HG02678 (cell line): ENCODE measurements around the gene TTC34.
"Not testable (repeated sequence)": the region's sequence is repeated elsewhere in the genome, so short reads cannot be mapped to it uniquely, and the experiment has no call there.

Source experiments
- ATAC-seq: cut with Tn5 transposase; IDR thresholded peaks from one replicate; pipeline ENCODE4 v1.9.1; 2021; ENCODE audit warnings: mild to moderate bottlenecking, moderate library complexity; ENCODE audit not compliant: unreplicated experiment

Gene TTC34

DNA sequence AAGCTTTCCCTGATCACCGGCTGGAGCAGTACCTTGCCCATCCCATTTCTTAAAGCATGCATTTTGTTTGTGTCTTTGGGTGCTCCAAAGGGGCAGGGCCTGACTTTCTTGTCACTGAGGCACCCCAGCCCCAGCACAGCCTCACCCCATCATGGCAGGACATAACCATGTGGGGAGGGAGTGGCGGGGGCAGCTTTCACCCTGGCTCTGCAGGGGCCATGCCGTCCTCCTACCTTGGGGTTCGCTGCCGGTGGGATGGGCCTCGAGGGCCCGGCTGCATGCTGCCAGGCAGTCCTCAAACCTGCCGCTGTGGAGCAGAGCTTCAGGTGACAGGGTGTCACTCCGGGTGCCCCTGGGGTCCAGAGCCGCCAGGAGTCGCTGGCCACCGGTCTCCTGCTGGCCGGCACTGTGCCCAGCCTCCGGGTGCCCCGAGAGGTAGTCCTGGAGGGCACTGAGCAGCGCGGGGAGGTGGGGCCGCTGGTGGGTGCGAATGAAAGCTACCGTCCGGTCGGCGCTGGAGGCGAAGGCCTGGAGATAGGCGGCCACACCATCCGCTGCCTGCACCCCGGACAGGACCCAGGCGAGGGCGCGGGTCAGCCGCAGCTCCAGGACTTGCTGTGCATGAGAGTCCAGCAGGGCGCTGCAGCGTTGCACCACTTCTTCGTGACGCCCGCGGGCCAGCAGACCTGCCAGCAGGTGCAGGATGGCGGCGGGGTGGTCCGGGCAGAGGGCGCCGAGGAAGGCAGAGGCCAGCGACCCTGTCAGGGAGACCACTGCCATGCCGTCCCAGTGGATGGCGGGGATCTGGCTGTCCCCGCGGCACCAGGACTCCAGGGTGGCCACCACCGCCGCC, 1.5 kb downstream of the TTC34 start:
- no peak for ATAC-seq

DNA sequence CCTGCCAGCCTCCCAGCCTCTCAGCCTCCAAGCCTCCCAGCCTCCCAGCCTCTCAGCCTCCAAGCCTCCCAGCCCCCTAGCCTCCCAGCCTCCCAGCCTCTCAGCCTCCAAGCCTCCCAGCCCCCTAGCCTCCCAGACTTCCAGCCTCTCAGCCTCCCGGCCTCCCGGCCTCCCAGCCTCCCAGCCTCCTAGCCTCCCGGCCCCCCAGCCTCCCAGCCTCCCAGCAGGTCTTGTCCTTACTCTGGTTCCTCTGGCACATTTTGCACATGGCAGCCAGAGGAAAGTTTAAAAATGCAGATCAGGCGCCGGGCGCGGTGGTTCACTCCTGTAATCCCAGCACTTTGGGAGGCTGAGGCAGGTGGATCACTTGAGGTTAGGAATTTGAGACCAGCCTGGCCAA, 2.5 kb downstream of the TTC34 start:
- not testable (repeated sequence) for ATAC-seq

DNA sequence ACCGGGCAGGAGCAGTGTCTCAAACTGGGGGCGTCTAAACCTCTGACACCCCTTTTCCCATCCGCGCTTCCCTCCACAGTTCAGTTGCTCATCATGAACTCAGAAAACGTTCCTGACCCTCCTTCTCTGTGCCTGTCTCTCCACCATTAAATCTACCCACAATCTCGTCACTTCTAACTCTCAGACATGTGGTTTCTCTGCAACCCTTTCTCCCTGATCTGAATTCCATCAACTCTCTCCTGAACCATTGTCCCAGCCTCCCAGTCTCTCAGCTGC, 3.8 kb downstream of the TTC34 start:
- ATAC-seq, result no peak

DNA sequence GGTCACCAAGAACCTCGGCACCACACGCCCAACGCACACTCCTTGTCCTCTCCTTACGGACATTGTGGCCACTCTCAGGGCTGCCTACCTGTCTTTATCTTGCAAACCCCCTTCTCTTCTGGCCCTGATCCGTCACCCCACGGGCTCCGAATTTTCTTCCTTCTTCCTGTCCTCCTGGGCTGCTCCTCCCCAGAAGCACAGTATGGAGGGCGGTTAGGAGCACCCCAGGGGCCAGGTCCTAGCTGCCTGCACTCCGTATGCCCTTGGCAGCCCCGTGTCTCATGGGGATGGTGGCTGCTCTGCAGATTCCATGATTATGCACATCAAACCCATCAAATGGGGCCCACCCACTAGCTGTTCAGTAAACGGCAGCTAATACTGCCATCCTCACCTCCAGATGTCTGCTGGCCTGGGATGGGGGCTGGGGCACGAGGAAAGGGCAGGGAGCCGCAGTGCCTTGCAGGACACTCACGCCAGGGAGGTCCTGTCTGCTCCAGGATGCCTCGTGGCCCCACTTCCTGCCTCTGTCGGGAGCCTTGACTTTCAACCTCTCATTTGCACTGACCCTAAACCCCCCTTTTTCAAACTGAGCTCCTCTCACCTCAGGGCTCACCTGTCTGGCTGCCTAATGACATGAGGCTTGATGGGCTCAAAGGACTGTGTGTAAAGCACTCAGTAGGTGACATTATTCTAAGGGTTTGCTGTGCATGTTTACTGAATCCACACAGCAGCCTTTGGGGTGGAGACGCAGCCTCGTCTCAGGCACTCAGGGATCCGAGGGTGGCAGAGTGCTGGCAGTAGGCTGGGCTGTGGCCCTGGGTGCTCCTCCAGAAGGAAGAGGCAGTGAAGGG, 4.4 kb downstream of the TTC34 start:
- ATAC-seq, result no peak

DNA sequence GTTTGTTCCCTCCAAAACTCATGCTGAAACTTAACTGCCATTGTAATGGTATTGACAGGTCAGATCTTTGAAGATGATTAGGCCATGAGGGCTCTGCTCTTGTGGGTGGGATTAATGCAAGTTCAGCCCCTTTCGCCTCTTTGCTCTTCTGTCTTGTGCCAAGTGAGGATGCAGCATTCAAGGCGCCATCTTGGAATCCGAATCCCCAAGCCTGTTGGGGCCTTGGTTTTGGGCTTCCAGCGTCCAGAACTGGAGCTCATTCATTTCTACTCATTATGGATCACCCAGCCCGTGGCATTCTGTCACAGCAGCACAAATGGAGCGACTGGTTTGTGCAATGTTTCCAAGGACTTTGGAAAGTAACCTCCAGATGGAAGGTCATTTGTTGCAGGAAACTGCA, 5.6 kb downstream of the TTC34 start:
- no peak for ATAC-seq

DNA sequence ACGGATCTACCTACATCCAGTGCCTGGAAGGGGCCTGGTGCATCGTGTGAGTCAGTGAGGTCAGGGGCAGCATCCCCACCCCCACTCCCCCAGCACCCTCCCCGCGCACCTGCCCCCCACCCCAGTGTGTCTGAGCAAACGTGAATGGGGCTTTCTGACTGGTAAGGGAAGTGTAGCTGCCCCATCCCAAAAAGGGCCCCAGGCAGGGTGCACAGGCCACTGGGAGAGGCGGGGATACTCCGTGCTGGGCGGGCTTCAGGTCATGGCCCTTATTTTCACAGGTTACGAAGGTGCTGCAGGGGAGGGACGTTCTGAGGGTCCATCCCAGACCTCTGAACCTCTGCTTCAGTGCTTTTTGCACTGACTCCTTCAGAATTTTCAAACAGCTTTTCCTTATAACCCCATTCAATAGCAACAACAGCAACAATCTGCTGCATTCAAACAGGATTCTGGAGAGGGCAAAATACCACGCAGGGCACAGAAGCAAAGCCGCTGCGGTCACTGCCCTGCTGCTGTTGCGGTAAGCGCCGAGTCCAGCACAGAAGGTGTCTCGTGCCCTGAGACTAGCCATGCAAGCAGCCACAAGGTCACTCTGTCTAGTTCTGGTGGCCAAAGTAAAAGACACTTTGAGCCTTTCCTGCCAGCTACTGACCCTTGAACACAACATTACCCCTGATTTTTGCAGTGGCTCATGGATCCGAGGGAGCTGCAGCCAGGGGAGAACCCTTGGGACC, 10.3 kb downstream of the TTC34 start:
- ATAC-seq, result no peak

DNA sequence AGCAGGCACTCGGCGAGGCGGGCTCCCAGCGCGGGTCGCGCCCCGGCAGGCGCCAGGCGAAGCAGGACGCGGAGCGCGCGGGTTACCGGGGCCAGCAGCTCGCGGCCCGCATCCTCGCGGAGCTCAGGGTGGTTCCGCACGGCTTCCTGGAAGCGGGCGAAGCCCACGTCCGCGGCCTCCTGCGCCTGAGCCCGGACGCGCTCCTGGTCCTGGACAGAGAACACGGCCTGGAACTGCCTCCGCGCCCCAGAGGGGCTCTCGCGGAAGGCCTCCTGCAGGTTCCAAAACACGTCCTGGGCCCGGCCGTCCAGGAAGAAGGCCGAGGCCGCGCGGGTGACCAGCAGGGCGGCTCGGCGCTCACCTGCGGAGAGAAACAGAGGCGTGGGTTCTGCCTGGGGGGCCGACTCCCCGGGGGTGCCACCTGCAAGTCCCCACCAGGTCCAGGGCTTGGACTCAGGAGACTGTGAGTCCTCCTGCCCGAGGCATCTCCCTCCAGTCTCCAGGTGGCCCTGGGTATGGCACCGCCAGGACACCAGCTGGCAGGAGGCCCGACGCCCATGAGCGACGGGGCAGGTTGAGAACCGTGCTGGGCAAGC, 11.4 kb downstream of the TTC34 start:
- ATAC-seq, result no peak

DNA sequence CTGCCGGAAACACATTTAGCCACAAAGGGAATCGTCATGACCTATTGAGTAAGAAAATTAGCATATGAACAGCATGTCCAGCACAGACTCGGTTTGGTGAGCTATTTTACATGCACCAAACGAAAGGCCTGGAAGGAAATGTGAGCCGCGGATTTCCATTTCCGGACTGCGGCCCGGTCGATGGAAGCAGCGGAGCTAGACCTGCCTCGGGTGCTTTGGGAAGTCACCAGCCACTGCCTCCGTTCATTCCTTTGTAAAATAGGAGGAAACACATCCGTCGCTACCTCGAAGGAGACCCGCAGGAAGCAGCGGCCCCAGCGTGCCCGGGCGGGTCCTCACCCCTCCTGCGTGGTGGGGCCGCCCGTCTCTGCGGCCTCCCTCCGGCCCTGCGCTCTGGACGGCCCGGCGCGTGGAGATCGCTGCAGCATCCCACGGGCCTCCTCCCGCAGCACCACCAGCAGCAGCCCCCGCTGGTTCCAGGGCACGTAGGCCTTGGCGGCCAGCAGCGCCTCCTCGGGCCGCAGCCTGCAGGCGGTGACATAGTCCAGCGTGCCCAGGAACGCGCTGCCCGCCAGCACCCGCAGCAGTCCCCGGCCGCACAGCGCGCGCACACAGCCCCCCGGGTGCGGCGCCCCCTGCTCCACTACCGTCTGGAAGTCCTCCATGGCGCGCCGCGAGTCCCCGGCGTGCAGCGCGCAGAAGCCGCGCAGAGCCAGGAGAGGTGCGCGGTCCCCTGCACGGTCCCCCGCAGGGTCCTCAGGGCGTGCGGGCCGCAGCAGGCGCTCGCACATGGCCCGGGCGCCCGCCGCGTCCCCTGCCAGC, 12.1 kb downstream of the TTC34 start:
- no peak for ATAC-seq

DNA sequence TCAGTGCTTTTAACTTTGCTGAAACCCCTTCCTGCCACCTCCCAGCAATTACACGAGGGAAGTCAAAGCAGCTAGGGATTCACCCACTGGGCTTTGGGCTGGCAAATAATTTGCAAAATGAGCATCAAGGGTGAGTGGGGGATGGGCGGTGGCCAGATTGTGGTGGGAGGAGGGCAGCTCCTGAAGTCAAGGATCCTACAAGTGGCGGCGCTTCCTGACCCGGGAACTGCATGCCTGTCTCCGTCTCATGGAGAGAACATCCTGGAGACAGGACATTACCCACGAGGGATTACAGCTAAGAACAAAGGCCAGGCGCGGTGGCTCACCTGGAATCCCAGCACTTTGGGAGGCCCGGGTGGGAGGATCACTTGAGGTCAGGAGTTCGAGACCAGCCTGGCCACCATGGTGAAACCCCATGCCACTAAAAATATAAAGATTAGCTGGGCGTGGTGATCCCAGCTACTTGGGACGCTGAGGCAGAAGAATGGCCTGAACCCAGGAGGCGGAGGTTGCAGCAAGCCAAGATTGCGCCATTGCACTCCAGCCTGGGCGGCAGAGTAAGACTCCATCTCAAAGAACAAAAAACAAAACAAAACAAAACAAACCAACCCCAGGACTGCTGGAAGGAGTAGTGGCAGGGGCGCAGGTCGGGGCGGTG, 12.9 kb downstream of the TTC34 start:
- ATAC-seq, result no peak

DNA sequence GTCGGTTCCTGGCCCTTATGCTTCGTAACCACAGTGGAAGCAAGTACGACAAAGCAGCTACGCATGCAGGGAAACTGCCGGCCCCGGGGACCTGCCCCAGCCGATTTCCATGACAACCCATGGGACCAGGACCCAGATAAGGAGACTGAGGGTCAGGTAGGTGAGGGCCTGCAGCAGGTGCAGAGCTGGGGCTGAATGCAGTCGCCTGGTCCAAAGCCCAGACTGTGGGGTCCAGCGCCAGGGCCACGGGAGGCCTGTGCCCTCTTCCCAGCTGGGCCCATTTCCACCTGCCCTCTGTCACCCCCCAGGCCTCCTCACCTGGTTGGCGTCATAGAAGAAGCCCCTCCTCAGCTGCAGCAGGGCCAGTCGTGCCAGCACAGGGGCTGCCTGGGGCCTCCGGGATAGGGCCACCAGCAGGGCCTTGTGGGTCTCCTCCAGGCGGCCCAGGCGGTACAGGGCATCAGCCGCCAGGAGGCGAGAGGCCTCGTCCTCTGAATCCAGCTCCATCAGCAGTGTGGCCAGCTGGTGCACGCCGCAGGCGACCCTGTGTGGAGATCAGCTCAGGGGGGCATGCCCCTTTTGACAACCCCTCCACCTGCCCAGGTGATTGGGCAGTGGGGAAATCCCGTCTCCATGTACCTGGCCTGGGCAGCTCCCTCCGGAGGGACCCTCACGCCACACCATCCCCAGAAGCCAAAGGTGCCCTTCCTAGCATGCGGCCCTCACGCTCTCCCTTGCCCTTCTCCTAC, 14.2 kb downstream of the TTC34 start:
- ATAC-seq, result no peak

DNA sequence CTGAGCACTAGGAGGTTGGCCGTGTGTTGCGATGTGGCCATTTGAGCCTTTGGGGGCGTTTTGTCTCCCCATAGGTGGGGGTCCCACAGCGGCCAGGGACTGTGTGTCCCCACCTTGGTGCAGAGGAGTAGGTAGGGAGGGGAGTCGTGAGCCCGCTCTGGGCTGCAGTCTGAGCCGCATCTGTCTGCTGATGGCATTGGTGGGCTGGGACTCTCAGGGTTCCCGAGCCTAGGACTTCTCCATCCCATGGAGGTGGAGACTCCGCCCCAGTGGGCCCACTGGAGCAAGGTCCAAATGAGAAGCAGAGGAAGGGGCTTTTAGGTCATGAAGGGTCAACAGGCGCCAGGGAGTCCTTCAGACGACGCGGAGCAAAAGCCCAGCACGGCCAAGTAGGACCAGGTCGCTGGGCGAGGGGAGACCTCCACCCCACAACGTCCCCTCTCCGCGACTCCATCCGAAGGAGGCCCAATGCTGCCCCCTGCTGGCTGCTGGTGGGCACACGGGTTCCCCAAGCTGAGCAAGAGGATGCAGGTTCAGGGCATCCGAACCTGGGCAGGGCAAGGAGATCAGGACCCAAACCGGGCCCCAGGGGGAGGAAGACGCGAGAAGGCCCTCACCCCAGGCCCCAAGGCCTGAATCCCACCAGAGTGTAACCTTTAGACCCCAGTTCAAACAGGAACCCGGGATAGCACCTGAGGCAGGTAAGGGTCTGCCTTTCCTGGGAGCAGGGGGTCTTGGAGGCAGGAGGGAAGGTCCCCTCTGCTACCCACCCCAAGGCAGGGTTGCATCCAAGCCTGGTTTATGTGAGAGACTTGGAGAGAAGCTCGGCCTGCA, 14.9 kb downstream of the TTC34 start:
- no peak for ATAC-seq

DNA sequence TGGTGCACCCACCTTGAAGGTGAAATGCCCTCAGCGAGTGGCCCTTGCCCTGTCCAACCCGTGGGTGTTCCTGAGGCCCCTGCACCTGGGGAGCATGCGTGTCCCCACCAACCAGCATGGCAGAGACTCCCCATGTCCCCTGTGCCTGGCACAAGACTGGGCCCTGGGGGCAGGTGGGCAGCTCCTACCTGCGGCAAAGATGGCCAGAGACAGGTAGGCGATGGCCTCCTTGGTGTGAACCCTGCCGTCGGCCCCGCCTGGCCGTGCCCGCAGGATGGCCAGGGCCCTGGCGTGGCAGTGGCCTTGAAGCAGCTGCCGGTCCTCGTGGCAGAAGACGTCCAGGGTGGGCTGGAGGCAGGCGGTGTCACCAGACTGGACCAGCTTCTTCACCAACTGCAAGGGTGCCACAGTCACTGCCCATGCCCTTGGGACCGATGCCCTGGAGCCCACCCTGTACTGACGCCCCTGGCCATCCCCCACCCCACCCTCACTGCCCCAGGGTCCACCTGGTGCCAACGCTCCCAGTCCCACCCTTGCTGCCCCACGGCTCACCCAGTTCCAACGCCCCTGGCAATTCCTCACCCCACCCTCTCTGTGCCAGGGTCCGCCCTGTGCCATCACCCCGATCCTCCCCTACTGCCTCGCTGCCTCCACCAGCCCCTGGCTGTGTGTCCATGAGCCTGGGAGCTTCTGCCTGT, 15.7 kb downstream of the TTC34 start:
- ATAC-seq, result no peak

DNA sequence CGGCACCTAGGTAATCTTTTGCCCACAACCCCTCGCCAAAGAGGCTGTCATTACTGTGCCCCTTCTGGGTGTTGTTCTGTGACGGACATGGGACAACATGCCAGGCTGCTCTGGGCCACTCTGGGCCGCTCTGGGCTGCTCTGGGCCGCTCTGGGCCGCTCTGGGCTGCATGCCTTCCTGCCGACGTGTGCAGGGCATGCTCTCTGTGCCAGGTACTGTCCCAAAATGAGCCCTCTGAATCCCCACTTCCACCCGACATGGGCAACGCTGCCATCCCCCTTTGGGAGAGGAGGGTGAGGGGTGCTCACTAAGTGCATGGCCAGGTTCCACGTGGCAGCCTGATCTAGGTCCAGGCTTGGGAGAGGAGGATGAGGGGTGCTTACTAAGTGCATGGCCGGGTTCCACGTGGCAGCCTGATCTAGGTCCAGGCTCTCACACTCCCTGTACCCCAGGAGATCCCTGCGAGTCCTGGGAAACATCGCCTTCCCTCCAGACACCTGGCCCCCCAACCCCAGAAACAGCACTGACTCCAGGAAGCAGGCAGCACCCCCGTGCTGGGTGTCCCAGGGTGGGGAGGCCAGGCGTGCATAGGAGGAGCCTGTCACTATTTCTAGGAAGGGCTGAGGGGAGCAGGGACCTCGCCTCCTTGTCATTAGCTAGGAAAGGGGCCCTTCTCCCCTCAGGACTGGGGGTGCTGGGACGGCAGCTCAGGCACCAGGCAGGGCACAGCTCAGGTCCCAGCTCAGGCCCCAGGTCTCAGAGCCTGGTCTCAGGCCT, 16.5 kb downstream of the TTC34 start:
- no peak for ATAC-seq

DNA sequence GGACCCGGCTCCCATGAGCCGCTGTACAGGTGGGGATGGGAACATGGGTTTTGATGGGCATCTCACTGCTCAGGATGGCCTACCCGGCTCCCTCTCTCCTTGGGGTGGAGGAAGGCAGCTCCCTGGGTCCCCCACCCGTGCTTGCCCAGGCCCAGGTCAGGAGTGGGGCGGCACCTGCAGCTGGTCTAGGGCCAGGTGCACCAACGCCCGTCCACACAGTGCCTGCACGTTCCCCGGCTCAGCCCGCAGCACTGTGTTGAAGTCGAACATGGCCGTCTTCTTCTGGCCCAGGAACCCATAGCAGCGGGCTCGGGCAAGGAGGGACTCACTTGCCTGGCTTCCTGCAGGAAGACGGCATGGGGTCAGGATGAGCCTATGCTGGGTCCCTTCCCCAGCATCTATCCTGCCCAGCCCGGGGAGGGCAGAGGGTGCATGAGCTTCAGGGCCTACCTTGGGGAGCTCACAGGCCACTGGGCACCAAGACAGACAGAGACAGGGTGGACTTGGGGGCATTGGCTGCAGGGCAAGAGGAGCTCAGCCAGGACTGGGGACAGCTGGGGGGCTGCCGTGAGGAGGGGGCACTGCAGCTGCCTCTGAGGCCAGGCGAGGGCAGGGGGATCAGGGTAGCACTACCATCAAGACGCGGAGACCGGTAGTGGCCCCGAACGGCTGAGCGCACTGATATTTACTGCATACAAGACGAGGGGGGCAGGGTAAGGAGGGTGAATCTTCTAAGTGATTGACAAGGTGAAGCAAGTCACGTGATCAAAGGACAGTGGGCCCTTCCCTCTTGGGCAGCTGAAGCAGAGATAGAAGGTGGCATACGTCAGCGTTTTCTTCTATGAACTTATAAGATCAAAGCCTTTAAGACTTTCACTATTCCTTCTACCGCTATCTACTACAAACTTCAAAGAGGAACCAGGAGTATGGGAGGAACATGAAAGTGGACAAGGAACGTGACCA, 17.8 kb downstream of the TTC34 start:
- ATAC-seq, result no peak

DNA sequence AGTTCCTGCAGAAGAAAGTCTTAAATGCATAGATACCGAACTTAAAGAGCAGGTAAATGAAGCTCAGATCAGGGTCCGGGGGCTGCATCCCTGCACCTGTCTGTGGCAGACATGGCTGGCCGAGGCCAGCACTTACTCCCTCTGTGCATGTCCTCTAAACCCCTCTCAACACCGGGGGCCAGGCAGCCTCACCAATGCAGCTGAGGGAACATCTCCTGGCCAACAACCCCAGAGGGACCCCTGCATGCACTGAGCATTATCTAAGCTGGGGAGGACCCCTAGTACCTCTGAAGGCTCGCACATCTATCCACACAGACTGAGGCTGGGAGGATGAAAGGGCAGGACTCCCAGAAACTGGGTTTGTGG, 18.4 kb downstream of the TTC34 start:
- ATAC-seq, result no peak

DNA sequence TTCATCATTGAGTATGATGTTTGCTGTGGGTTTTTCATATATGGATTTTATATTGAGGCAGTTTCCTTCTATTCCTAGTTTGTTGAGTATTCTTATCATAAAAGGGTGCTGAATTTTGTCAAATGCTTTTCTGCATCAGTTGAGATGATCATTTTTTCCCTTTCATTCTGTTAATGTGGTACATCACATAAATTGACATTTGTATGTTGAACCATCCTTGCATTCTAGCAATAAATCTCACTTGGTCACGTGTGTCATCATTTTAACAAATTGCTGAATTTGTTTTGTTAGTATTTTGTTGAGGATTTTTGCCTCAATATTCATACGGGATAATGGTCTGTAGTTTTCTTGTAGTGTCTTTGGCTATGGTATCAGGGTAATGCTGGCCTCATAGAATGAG, 19.9 kb downstream of the TTC34 start:
- ATAC-seq, result no peak
